ENCODE measurements around the gene SAC3D1. TPM values are rescaled to one million over a fixed set of nuclear protein-coding genes. Genes with fewer than 3 reads are reported as not detected.

The SAC3D1 gene
- total RNA-seq, 1 donor from 2014 or later = 9.4 TPM

DNA sequence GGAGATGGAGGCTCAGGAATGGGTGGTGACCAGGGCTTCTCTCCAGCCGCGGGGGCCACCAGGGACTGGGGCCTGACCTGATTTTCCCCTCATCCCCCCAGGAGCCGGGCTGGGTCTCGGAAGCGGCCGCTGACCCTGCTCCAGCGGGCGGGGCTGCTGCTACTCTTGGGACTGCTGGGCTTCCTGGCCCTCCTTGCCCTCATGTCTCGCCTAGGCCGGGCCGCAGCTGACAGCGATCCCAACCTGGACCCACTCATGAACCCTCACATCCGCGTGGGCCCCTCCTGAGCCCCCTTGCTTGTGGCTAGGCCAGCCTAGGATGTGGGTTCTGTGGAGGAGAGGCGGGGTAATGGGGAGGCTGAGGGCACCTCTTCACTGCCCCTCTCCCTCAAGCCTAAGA, 46.8 kb downstream of the SAC3D1 start:
- no peak for DNase-seq (ENCODE audit: low read depth, low spot score)

DNA sequence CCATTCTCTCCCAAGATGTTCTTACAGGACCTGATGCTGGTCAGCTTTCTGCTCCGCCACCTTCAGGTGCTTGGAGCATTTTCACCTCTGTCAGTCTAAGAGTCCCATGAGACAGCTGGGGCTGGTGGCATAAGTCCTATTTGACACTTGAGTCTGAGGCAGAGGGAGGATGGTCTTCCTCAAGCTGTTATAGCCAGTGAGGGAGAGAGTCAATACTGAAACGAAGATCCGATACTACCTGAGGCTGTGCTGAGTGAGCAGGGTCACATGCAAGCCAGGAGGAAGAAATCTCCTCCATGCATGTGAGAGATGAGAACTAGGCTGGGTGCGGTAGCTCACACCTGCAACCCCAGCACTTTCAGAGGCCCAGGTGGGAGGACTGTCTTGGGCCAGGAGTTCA, 48.6 kb downstream of the SAC3D1 start:
- DNase-seq (ENCODE audit: low read depth, low spot score) = no peak

DNA sequence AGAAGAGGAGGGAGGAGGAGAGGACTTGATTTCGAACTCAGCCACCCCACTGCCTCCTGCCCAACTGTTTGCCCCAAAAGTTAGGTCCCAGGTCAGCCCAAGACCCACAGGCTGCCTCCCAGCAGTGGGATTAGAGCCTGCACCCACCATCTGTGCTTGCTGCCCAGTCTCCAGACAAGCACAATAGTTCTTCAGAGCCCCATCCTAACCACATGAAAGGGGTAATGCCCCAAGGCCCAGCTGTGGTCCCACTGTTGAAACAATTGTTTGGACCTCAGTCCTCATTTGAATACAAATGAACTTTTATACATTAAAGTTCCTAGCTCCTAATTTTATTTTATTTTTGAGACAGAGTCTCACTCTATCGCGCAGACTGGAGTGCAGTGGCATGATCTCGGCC, 49.6 kb downstream of the SAC3D1 start:
- no peak for DNase-seq (ENCODE audit: low read depth, low spot score)

Other genes with a start within 250 kb of the SAC3D1 start
- 34.3 and 34.8 TPM in 2 replicates for gene MAP4K2, start 238.0 kb upstream of the SAC3D1 start, total RNA-seq
- gene MEN1, start 230.7 kb upstream of the SAC3D1 start, total RNA-seq = 17.0 and 26.2 TPM in 2 replicates
- 0.20 and 0.25 TPM in 2 replicates for gene CDC42BPG, start 196.6 kb upstream of the SAC3D1 start, total RNA-seq
- gene EHD1, start 162.6 kb upstream of the SAC3D1 start, total RNA-seq = 110 and 122 TPM in 2 replicates
- gene ATG2A, start 124.0 kb upstream of the SAC3D1 start, total RNA-seq = 8.8 and 9.6 TPM in 2 replicates
- 9.7 and 12.1 TPM in 2 replicates for gene PPP2R5B, start 116.5 kb upstream of the SAC3D1 start, total RNA-seq
- gene GPHA2, start 105.3 kb upstream of the SAC3D1 start, total RNA-seq = not detected in 2 replicates
- gene MAJIN, start 69.1 kb upstream of the SAC3D1 start, total RNA-seq = not detected in 2 replicates
- gene BATF2, start 44.2 kb upstream of the SAC3D1 start, total RNA-seq = 0.40 and 1.1 TPM in 2 replicates
- 93.5 and 124 TPM in 2 replicates for gene ARL2, start 27.1 kb upstream of the SAC3D1 start, total RNA-seq
- 8.2 and 10.5 TPM in 2 replicates for gene SNX15, start 13.8 kb upstream of the SAC3D1 start, total RNA-seq
- 10.7 and 15.9 TPM in 2 replicates for gene NAALADL1, start 17.3 kb downstream of the SAC3D1 start, total RNA-seq
- 9.0 and 16.0 TPM in 2 replicates for gene CDCA5, start 42.8 kb downstream of the SAC3D1 start, total RNA-seq
- 32.9 and 34.6 TPM in 2 replicates for gene ZFPL1, start 43.0 kb downstream of the SAC3D1 start, total RNA-seq
- gene VPS51, start 55.0 kb downstream of the SAC3D1 start, total RNA-seq = 174 and 190 TPM in 2 replicates
- 20.6 and 28.7 TPM in 2 replicates for gene TM7SF2, start 70.7 kb downstream of the SAC3D1 start, total RNA-seq
- 10.0 and 11.3 TPM in 2 replicates for gene ZNHIT2, start 76.5 kb downstream of the SAC3D1 start, total RNA-seq
- gene FAU, start 80.9 kb downstream of the SAC3D1 start, total RNA-seq = 222 and 473 TPM in 2 replicates
- gene MRPL49, start 81.1 kb downstream of the SAC3D1 start, total RNA-seq = 52.2 and 58.2 TPM in 2 replicates
- 7.1 and 11.4 TPM in 2 replicates for gene SYVN1, start 93.3 kb downstream of the SAC3D1 start, total RNA-seq
- not detected in 2 replicates for gene SPDYC, start 129.0 kb downstream of the SAC3D1 start, total RNA-seq
- gene CAPN1, start 140.7 kb downstream of the SAC3D1 start, total RNA-seq = 151 and 203 TPM in 2 replicates
- gene POLA2, start 220.8 kb downstream of the SAC3D1 start, total RNA-seq = 9.2 and 15.3 TPM in 2 replicates

All from pulmonary artery endothelial cell (primary cell).